B cell (primary cell): Measurements from ENCODE around the gene FLCN. TPM values are rescaled to one million over a fixed set of nuclear protein-coding genes. Genes with fewer than 3 reads are reported as not detected.

Experiments used
- ATAC-seq: fragments of 200-7000 bp; cut with Tn5 transposase; one replicate; pipeline ENCODE4 v1.10.0; 2021; ENCODE audit warnings: low read depth, mild to moderate bottlenecking, moderate number of reproducible peaks, moderate library complexity
- CTCF ChIA-PET: fragments of 350-600 bp; sonication (Branson Sonifier 250); formaldehyde crosslinking; loops from one replicate; lab custom pipeline; 2021; ENCODE audit warnings: antibody characterized with exemption, inconsistent platforms; lab: Charles Lee
- POLR2A ChIA-PET: fragments of 350-600 bp; sonication (Branson Sonifier 250); formaldehyde crosslinking; loops from one replicate; lab custom pipeline; 2021; ENCODE audit warnings: antibody characterized with exemption; lab: Charles Lee
- DNase-seq: peaks from one replicate; pipeline ENCODE4 v3.0.0; 2013
- H2AFZ ChIP-seq: 2 replicates; pipeline ENCODE4 v1.6.1; 2012; ENCODE audit warnings: mild to moderate bottlenecking, low read depth, low read length; ENCODE audit not compliant: insufficient read depth, poor library complexity, severe bottlenecking
- H3K27ac ChIP-seq, 2 donors: 1 replicate in 1 of 2; 2 replicates in 1 of 2; pipeline ENCODE4 v1.5.1; 2012 to 2013; ENCODE audit warnings: low read length in 2 of 2, mild to moderate bottlenecking in 2 of 2, moderate library complexity in 1 of 2
- H3K27me3 ChIP-seq, 4 experiments: fragments of 200-600 bp in 1 of 4; sonication (generic) in 1 of 4; replicated peaks in 1 of 4; 1 replicate in 2 of 4; 2 replicates in 2 of 4; pipeline versions ENCODE4 v1.6.1 to v1.7.0; 2013 to 2016; ENCODE audit warnings: low read length in 3 of 4, mild to moderate bottlenecking in 2 of 4, mixed read lengths in 1 of 4, moderate library complexity in 1 of 4; ENCODE audit not compliant: insufficient read depth in 4 of 4, control insufficient read depth in 3 of 4; ENCODE audit errors: control extremely low read depth in 1 of 4
- H3K36me3 ChIP-seq, 2 experiments: replicated peaks in 1 of 2; 1 replicate in 1 of 2; 2 replicates in 1 of 2; pipeline versions ENCODE4 v1.6.1 to v1.7.1; 2013; ENCODE audit warnings: low read length in 1 of 2; ENCODE audit not compliant: insufficient read depth in 2 of 2, control insufficient read depth in 1 of 2; ENCODE audit errors: control extremely low read depth in 1 of 2, extremely low read depth in 1 of 2
- H3K4me1 ChIP-seq, 2 donors: fragments of 200-600 bp in 1 of 2; sonication (generic) in 1 of 2; 1 replicate in 1 of 2; 2 replicates in 1 of 2; pipeline versions ENCODE4 v1.5.1 to v1.6.1; 2013 to 2017; ENCODE audit warnings: low read length in 2 of 2; ENCODE audit not compliant: control insufficient read depth in 2 of 2, insufficient read depth in 2 of 2
- H3K4me2 ChIP-seq: replicated peaks from 2 replicates; pipeline ENCODE3; 2012; ENCODE audit warnings: mild to moderate bottlenecking, low read depth, low read length; ENCODE audit not compliant: poor library complexity, severe bottlenecking
- H3K4me3 ChIP-seq, 5 experiments: fragments of 200-600 bp in 1 of 5; sonication (generic) in 1 of 5; 1 replicate in 3 of 5; 2 replicates in 2 of 5; pipeline versions ENCODE4 v1.5.1 to v1.7.0; 2011 to 2016; ENCODE audit warnings: low read length in 4 of 5, mild to moderate bottlenecking in 4 of 5, low read depth in 2 of 5, control low read depth in 1 of 5, moderate library complexity in 1 of 5; ENCODE audit not compliant: insufficient read depth in 1 of 5; ENCODE audit errors: control extremely low read depth in 1 of 5, extremely low read depth in 1 of 5
- H3K79me2 ChIP-seq: fragments of 200-600 bp; sonication (generic); one replicate; pipeline ENCODE4 v1.6.0; 2016; ENCODE audit warnings: low read length; ENCODE audit not compliant: control insufficient read depth, insufficient read depth
- H3K9ac ChIP-seq: fragments of 200-600 bp; sonication (generic); 2 replicates; pipeline ENCODE4 v1.6.1; 2017; ENCODE audit warnings: mild to moderate bottlenecking, low read length, moderate library complexity
- H3K9me3 ChIP-seq, 3 donors: one replicate each; pipeline versions ENCODE4 v1.6.1 to v1.7.1; 2013; ENCODE audit warnings: low read length in 2 of 3; ENCODE audit not compliant: control insufficient read depth in 2 of 3, insufficient read depth in 1 of 3; ENCODE audit errors: control extremely low read depth in 1 of 3
- H4K20me1 ChIP-seq: 2 replicates; pipeline ENCODE4 v1.6.0; 2012; ENCODE audit warnings: mild to moderate bottlenecking, low read length; ENCODE audit not compliant: insufficient read depth, control insufficient read depth, poor library complexity, severe bottlenecking
- H3K27ac Mint-ChIP-seq: one replicate; pipeline ENCODE4 v1.8.0; 2021; ENCODE audit warnings: mixed read lengths
- H3K27me3 Mint-ChIP-seq: one replicate; pipeline ENCODE4 v1.8.0; 2021; ENCODE audit warnings: mixed read lengths
- H3K4me1 Mint-ChIP-seq: one replicate; pipeline ENCODE4 v1.8.0; 2021; ENCODE audit warnings: mixed read lengths
- H3K4me3 Mint-ChIP-seq: one replicate; pipeline ENCODE4 v1.8.0; 2021; ENCODE audit warnings: mixed read lengths
- H3K9me3 Mint-ChIP-seq: one replicate; pipeline ENCODE4 v1.8.0; 2022; ENCODE audit warnings: mixed read lengths; ENCODE audit not compliant: insufficient read depth
- EZH2 ChIP-seq: IDR thresholded peaks from 2 replicates; pipeline ENCODE4 v1.6.1; 2012; ENCODE audit warnings: borderline replicate concordance, low read depth, mild to moderate bottlenecking, moderate library complexity, low read length; ENCODE audit not compliant: insufficient read depth, poor library complexity, severe bottlenecking
- WGBS: methylation state at CpG from one replicate; pipeline ENCODE4 v1.1.5; 2013; ENCODE audit warnings: missing lambda C conversion rate; ENCODE audit not compliant: insufficient coverage; 5-methylcytosine and 5-hydroxymethylcytosine counted together
- intact Hi-C: fragments of 100-400 bp; cut with micrococcal nuclease; formaldehyde crosslinking; loops from one replicate; pipeline ENCODE4 v1.10.0; 2022
- polyA plus RNA-seq: library from polyadenylated mRNA; depleted of rRNA; stranded (reverse); fragments of >200 nt; gene quantifications from 2 replicates; pipeline ENCODE4 v1.2.3, GENCODE V29; 2012
- total RNA-seq, 2 donors: library from RNA; stranded (reverse); fragments of 120-200 nt in 1 of 2; gene quantifications; 1 replicate in 1 of 2; 2 replicates in 1 of 2; pipeline versions ENCODE4 v1.2.3 to v1.2.4, GENCODE V29; 2013 to 2022
- TF ChIP-seq, protein P1 (sequence below): fragments of 200-600 bp; IDR thresholded peaks from one replicate; pipeline ENCODE4 v1.8.0; 2022; ENCODE audit warnings: antibody characterized with exemption, mild to moderate bottlenecking

FLCN gene
- total and polyA plus RNA-seq, 2 donors (not counting 1 experiment from before 2014, with no cell fraction given), result 36.6 to 128 TPM

DNA sequence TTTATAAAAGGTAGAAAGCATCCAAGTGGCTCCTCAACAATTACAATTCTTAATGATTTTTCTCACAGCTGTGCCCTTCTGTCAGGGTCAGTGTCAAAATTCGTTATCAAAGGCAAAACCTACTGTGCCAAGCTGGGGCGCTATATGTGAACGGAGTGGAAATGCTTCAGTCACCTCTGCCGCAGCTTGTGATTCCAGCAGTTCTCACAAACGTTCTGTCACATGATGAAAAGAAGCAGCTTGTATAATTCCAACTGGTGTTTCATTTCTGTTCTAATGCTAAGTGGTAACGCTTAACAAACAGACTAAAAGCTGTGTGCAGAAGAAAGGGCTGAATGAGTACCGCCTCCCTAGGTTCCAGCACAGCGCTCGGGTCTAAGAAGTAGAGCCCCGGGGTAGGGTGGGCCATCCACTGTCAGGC is 45.0 kb downstream of the FLCN start:
- H3K4me1 ChIP-seq, result peaks cover 6 to 19% of the 10 kb centered on the region in 2 donors
- H3K9ac ChIP-seq, result no peak overlapping the region
- H3K9me3 ChIP-seq, result peaks cover 0 to 5% (median 0%) of the 10 kb centered on the region in 3 donors
- 48% methylated on average over 4 of the region's 10 CpGs for WGBS
- intact Hi-C loops, result no loop called here
- no peak overlapping the region for H3K4me3 ChIP-seq
- H3K27me3 ChIP-seq, result no peaks in the 10 kb centered on the region
- no peak for ATAC-seq
- Mint-ChIP-seq H3K4me1 (peaks cover 12% of the 10 kb centered on the region), H3K27me3 (no peaks in the 10 kb centered on the region), H3K4me3 (no peak overlapping the region), H3K27ac (peak overlapping the region; percentile 41), H3K9me3 (no peaks in the 10 kb centered on the region)
- CTCF ChIA-PET, result interaction anchor here (0.7 kb wide), 1 partner anchor 28 kb away, joined by 3 read pairs; no protein-coding TSS in a partner anchor
- peaks cover 0 to 33% of the 10 kb centered on the region in 2 experiments for H3K36me3 ChIP-seq
- H3K4me2 ChIP-seq, result peak overlapping the region; percentile 51
- H3K79me2 ChIP-seq, result no peaks in the 10 kb centered on the region
- H4K20me1 ChIP-seq, result no peaks in the 10 kb centered on the region
- H3K27ac ChIP-seq, result peak overlapping the region; percentile 2 to 43
- POLR2A ChIA-PET, result no interaction called here
- no peak for DNase-seq
- TF ChIP-seq EZH2, result no peak
- TF ChIP-seq, protein P1, sequence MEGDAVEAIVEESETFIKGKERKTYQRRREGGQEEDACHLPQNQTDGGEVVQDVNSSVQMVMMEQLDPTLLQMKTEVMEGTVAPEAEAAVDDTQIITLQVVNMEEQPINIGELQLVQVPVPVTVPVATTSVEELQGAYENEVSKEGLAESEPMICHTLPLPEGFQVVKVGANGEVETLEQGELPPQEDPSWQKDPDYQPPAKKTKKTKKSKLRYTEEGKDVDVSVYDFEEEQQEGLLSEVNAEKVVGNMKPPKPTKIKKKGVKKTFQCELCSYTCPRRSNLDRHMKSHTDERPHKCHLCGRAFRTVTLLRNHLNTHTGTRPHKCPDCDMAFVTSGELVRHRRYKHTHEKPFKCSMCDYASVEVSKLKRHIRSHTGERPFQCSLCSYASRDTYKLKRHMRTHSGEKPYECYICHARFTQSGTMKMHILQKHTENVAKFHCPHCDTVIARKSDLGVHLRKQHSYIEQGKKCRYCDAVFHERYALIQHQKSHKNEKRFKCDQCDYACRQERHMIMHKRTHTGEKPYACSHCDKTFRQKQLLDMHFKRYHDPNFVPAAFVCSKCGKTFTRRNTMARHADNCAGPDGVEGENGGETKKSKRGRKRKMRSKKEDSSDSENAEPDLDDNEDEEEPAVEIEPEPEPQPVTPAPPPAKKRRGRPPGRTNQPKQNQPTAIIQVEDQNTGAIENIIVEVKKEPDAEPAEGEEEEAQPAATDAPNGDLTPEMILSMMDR, result no peak
- H2AFZ ChIP-seq, result no peak overlapping the region

DNA sequence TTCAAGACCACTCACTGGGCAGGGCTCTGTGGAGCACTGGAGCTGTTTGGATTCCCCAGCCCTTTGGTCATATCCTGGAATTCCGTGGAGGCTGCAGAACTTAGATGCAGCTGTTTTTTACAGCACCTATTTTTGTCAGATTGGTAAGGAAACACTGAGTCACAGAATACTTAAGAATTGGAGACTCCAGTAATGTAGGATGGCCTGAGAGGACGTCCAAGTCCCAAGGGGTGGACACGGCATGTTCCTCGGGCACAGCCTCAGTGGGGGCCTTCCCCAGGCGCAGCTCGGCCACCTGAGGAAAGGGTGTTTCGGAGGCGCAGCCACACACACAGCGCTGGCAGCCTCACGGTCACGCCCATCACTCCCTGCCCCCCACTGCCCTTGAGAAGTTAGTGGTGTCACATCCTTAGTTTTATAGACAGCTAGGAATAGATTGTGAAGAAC is 45.6 kb downstream of the FLCN start:
- DNase-seq, result no peak
- Histone ChIP-seq H3K79me2 (no peaks in the 10 kb centered on the region), H3K4me1 (peaks cover 6 to 19% of the 10 kb centered on the region in 2 donors), H3K9me3 (peaks cover 0 to 5% (median 0%) of the 10 kb centered on the region in 3 donors), H3K36me3 (peaks cover 0 to 35% of the 10 kb centered on the region in 2 experiments), H3K4me3 (no peak overlapping the region), H2AFZ (no peak overlapping the region), H3K27ac (no peak overlapping the region), H4K20me1 (no peaks in the 10 kb centered on the region), H3K27me3 (no peaks in the 10 kb centered on the region), H3K9ac (no peak overlapping the region), H3K4me2 (no peak overlapping the region)
- Mint-ChIP-seq H3K4me3 (no peak overlapping the region), H3K4me1 (peaks cover 12% of the 10 kb centered on the region), H3K27ac (no peak overlapping the region), H3K9me3 (no peaks in the 10 kb centered on the region), H3K27me3 (no peaks in the 10 kb centered on the region)
- ChIA-PET POLR2A (no interaction called here), CTCF (interaction anchor here (0.6 to 0.7 kb wide), 2 partner anchors 28 to 151 kb away, joined by 3 to 6 read pairs; no protein-coding TSS in a partner anchor)
- intact Hi-C loops, result no loop called here
- TF ChIP-seq, protein P1, result no peak
- no peak for TF ChIP-seq EZH2
- no peak for ATAC-seq
- WGBS, result 95% methylated on average over 7 of the region's 11 CpGs
